Body of pancreas (tissue), 4 donors: ENCODE results near the gene TMEFF2.

Source experiments
- POLR2A ChIP-seq, 3 donors: fragments of 450-650 bp; IDR thresholded peaks; one replicate each; pipeline ENCODE4 v1.6.1; 2016; ENCODE audit warnings: antibody characterized with exemption in 3 of 3, mild to moderate bottlenecking in 2 of 3
- TF ChIP-seq, protein P1 (sequence below), 7 experiments: fragments of 450-650 bp in 4 of 7; fragments of 200-600 bp in 3 of 7; sonication (generic) in 3 of 7; IDR thresholded peaks; one replicate each; pipeline ENCODE4 v1.5.1; 2016 to 2019; ENCODE audit warnings: antibody characterized with exemption in 7 of 7

DNA sequence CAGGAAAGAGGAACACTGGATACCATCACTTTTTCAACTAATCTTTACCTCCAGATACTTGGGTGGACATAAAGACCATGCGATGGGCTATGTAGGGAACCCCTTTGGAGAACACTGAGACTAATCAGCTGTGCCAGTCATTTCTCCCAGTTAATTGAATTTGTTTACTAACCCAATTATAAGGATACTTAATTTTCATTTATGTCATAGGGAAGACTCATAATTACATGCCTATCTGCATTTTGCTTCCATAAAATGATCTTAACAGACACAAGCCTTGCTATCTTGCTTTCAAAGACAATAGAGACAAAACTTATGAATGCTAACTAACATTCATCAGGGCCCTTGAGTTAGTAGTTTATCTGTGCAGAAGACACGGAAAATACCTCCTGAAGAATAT lies 279.0 kb downstream of the TMEFF2 start:
- TF ChIP-seq, protein P1, sequence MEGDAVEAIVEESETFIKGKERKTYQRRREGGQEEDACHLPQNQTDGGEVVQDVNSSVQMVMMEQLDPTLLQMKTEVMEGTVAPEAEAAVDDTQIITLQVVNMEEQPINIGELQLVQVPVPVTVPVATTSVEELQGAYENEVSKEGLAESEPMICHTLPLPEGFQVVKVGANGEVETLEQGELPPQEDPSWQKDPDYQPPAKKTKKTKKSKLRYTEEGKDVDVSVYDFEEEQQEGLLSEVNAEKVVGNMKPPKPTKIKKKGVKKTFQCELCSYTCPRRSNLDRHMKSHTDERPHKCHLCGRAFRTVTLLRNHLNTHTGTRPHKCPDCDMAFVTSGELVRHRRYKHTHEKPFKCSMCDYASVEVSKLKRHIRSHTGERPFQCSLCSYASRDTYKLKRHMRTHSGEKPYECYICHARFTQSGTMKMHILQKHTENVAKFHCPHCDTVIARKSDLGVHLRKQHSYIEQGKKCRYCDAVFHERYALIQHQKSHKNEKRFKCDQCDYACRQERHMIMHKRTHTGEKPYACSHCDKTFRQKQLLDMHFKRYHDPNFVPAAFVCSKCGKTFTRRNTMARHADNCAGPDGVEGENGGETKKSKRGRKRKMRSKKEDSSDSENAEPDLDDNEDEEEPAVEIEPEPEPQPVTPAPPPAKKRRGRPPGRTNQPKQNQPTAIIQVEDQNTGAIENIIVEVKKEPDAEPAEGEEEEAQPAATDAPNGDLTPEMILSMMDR (IDR thresholded peaks at IDR 0.05) = no peak
- no peak for TF ChIP-seq POLR2A (IDR thresholded peaks at IDR 0.05)
